SH-SY5Y (cell line): ENCODE results near the gene ASB16.

Experiments
- GATA2 ChIP-seq: IDR thresholded peaks from 2 replicates; pipeline ENCODE4 v1.6.1; 2011; ENCODE audit warnings: mild to moderate bottlenecking, low read depth, low read length
- GATA3 ChIP-seq: IDR thresholded peaks from 2 replicates; pipeline ENCODE4 v1.6.1; 2011; ENCODE audit warnings: low read depth, mild to moderate bottlenecking, low read length, moderate library complexity

Gene ASB16

DNA sequence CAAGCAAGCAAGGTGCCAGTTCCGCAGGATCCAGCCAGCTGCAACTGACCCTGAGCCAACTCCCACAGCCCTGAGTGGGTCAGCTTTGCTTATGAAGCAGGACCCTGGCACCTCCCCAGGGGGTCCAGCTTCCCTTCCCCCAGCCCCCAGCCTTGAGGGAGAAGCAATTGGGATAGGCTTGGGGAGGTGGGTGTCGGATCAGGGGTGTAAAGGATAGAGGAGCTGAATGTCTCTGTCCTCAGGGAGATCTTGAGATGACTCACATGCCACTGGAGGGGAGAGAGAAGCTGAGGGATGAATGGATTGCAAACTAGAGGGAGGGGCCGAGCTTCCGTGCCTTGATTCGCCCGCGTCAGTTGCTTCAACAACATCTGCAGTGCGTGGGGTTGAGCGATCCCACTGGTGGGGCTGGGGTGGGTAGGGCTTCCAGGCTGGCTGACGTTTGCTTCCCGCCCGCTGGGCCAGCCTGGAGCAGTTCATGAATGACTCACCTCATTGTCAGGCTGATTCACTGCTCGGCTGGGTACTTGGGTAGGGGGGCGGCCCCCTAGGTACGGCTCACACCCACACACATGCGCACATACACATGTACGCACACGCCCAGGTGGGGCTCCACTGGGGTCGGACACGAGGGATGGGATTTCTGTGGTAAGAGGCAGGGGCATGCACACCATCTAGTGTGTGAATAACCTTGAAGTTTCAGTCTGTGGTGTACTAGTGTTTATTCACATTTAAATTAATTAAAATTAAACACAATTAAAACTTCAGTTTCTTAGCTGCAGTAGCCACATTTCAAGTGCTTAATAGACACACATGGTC, 32.4 kb upstream of the ASB16 start:
- TF ChIP-seq GATA2 (no peak), GATA3 (no peak)

DNA sequence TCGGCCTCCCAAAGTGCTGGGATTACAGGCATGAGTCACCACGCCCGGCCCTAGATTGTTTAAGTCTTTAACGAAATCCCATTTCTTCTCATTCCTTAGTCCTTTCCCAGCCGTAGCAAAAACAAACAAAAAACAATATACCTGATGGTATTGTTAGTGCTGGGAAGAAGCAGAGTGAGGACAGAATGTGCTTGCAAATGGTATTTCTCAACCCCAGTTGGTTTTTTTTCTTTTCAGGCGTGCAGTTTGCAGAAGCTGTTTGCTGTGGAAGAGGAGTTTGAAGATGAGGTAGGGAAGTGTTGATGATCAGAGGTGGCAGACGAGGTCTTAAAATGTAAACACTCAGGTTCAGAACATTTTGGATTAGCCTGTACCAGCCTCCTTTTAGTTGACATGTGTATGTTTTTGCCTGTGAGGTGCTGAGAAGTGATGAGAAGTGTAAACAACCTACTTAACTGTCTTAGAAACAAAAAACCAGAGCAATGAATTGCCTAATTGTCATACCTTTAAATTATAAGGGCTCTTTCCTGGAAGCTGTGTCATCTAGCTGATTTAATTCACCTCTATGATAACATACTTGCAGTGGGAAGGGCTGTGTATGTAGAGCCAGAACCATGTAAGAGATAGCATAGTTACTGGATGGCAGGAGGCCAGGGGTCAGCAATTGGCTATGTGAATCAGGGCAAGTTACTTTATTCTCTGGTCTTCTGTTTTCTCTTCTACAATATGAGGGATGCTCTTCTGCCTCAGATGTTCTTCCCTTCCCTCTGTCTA, 25.4 kb upstream of the ASB16 start:
- no peak for TF ChIP-seq GATA2
- no peak for TF ChIP-seq GATA3

DNA sequence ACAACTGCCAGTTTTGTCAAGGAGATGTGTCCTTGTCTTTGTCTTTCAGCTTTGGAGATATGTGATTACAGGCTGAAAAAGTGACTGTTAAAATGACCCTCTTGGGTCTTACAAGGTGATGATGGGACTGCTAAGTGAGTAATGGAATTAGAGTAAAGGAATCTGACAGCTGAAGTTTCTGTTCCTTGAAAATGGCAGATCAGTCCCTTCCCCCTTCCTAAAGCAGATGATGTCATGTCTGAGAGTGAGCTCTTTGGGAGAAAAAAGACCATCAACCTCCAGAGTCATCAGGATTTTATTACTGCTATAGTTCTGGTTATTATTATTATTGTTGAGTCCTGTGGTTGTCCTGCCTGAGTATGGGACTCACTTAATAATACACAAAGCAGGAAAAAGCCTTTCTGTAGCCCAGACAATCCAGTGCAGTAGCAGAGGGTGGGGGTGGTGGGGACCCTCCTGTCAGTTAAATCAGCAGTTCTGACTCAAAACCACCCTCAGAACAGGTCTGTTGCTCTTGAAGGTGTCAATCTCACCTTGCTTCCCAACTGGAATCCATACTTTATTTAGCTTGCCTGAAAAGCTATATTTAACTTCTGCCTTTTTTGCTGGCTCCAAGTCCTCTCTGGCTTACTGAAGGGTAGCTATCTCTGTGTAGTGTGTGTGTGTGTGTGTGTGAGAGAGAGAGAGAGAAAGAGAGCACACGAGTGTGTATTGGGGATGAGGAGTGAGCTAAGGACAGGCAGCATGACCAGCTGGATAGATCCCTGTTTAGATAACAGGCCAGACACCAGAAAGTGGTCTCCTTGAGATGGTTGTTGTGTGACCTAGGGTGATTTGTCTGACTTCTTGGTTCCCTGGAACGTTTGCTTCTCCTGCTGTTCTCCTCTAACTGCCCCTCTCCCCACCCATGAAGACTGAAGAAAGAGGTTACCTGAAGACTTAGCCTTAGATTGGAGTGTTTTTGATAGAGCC, 23.8 kb upstream of the ASB16 start:
- peak; percentile 53; the same call in 1 of the 2 replicates for TF ChIP-seq GATA2
- no peak; the same call in 1 of the 2 replicates for TF ChIP-seq GATA3

DNA sequence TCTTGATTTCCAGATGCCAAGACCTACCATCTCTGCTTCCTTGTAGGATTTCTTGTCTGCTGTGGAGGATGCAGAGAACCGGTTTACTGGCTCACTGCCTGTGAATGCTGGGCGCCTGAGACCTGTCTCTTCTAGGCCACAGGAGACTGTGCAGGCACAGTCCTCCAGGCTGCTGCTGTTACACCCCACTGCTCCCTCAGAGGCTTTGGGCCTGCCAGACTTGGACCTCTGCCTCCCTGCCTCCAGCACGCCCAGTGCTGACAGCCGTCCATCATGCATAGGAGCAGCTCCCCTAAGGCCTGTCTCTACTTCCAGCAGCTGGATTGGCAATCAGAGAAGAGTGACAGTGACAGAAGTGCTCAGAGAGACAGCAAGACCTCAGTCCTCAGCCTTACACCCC, 22.7 kb upstream of the ASB16 start:
- TF ChIP-seq GATA2 (no peak), GATA3 (no peak)

DNA sequence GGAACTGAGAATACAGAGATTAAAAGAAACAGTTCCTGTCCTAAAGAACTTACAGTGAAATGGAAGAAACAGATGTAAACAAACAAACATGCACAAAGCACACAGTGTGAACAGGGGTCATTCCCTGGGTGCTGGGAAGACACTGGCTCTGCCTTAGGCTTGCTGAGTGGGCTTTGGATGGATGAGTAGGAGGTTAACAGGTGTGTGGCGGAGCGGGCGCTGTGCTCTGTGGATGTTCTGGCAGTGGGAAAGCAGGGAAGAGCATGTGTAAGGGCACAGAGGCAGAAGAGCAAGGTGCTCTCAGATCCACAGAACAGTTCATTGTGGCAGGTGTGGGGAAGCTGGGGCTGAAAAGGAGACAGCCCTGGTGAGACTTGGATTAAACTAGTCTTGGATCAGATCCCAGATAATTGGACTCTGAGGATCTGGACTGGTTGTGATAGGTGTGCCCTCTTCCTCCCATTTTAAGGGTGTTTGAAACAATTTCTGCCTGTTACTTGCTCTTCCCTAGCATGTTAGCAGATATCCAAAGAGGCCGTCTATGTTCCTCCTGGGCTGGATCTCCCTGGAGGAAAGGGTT, 20.7 kb upstream of the ASB16 start:
- TF ChIP-seq GATA2 (no peak), GATA3 (no peak)

DNA sequence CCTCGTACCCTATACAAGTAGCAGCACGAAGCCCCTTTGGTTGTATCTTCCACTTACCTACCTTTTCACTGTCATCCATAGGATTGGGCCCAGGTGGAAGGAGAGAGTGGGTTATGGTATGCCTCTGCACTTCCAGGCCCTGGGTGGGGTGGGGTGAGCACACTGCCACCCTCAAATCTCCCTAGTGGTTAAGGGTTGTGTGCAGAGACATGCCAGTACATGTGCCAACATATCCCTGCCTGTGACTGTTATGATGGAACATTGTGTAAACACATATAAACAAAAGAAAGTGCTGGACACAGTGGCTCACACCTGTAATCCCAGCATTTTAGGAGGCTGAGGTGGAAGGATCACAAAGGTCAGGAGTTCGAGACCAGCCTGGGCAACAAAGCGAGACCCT, 17.6 kb upstream of the ASB16 start:
- TF ChIP-seq GATA3: no peak
- no peak for TF ChIP-seq GATA2

DNA sequence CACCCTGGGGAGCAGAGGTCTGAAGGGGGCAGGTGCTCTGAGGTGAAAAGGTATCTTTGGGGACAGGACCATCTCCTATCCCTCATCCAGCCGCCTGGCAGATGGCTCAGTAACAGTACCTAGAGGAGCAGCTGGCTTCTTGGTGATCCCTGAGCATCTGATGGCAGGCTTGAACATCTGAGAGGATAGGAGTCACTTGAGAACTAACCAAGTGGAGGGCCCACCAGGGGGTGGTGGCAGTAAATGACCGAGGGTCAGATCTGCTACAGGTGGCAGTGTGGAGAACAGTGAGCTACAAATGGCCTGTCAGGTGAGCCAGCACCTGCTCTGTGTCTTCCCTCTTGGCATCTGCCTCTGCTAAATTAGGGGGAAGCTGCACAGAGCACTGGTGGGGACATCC, 15.0 kb upstream of the ASB16 start:
- no peak for TF ChIP-seq GATA3
- TF ChIP-seq GATA2: no peak

DNA sequence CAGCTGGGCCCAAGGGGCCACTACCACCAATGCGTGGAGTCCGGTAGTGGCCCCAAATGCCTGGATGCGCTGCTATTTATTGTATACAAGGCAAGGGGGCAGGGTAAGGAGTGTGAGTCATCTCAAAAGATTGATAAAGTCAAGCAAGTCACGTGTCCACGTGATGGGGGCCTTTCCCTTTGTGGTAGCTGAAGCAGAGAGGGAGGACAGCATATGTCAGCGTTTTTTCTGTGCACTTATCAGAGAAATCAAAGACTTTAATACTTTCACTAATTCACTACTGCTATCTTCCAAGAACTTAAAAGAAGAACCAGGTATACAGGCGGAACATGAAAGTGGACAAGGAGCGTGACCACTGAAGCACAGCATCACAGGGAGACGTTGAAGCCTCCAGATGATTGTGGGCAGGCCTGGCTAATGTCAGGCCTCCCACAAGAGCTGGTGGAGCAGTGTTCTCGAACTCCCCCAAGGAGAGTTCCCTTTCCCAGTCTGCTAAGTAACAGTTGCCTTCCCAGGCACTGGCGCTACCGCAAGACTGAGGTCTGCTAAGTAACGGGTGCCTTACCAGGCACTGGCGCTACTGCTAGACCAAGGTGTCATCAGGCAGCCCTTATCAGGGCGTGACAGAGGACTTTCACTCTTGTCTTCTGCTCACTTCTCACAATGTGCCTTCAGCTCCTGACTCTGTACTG, 10.8 kb upstream of the ASB16 start:
- TF ChIP-seq GATA2 (no peak), GATA3 (no peak)

DNA sequence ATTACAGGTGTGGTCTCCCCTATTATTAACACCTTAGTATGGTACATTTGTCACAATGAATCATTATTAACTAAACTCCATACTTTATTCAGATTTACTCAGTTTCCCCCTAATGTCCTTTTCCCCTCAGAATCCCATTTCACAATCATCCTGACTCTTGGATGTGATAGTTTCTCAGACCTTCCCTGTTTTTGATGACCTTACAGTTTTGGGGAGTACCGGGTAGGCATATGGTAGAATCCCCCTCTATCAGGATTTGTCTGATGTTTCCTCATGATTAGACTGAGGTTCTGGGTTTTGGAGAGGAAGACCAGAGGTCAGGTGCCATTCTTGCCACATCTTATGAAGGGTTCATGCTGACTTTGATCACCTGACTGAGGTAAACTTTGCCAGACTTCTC, 6.0 kb upstream of the ASB16 start:
- TF ChIP-seq GATA3: no peak
- TF ChIP-seq GATA2: no peak

DNA sequence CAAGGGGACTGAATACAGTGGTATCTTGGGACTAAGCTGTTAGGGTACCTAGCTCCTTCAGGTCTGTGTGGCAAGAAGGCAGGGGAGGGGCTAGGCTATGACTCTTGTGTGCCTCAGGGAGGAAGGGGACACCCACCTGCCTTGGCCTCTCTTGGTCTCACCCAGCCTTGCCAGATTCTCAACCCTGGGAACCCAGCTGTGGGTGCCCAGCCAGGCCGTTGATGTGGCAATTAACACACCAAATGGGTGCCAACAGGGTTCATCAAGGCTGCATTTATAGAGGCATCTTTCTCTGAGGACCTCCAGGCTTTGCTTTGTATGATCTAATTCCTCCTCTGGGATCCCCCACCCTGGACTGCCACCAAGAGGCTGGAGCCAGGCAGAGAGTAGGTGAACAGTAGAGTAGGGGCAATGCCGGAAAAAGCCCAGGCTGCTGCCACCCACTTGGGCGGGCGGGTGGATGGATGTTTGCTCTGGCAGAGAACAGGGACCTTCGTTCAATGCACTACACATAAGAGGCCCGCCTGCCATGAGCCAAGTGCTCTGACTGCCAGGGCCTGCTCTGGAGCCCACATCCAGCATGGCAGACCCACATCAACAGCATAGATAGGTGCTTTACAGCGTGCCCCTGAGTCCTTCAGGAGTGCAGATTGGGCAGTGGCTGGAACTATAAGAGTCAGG, 3.2 kb upstream of the ASB16 start:
- no peak for TF ChIP-seq GATA3
- TF ChIP-seq GATA2: no peak

DNA sequence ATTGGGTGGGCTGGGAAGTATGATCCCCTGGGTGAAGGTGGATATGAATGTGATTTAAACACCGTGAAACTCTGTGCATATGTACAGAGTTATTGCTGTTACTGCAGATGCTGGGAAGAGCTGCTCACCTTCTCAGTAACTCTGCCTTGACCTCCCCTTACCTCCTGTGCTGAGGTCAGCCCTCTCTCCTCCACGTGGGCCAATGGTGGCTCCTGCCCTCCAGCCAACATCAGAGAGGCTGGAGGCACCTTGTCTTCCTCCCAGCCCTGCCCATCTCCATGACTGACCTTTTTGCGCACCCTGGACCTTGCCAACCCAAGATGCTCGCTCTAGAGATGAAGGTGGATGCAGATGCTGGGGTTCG, 387 bp upstream of the ASB16 start:
- no peak for TF ChIP-seq GATA2
- no peak for TF ChIP-seq GATA3

DNA sequence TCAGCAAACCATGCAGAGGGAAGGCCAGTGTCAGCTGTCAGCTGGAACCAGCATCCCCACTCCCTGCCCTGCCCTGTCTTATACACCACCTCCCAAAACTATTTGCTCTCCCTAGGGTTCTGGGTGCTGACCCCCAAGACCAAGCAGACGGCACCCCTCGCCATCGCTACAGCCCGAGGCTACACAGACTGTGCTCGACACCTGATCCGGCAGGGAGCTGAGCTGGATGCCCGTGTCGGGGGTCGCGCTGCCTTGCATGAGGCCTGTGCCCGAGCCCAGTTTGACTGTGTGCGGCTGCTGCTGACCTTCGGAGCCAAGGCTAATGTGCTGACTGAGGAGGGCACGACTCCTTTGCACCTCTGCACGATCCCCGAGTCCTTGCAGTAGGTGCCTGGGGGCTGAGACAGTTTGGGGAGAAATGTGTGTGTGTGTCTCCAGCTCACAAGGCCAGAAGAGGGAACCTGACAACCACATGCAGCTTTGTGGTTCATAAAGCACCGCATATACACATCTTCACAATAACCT, 1.5 kb downstream of the ASB16 start:
- TF ChIP-seq GATA2 (no peak), GATA3 (no peak)
